Midbrain (tissue), 1 donor: ENCODE measurements around the gene COMMD2.
A peak's percentile ranks its signal among the peaks of the same experiment; 100 is the strongest.

Experiments
- DNase-seq: peaks from one replicate; lab custom pipeline; 2025; lab: John Stamatoyannopoulos, UW

The COMMD2 gene

GRCh38 chr3:149763565-149764195, 11.4 kb upstream of the COMMD2 start:
- DNase-seq = no peak

GRCh38 chr3:149753717-149754116, 1.4 kb upstream of the COMMD2 start:
- no peak for DNase-seq

GRCh38 chr3:149752788-149753136, 473 bp upstream of the COMMD2 start:
- DNase-seq = no peak

GRCh38 chr3:149751551-149751950, 738 bp downstream of the COMMD2 start:
- DNase-seq = no peak

GRCh38 chr3:149744606-149745005, 7.7 kb downstream of the COMMD2 start:
- DNase-seq = no peak

- DNase-seq = no peak
These were observed 8.1 kb downstream of the COMMD2 start for GRCh38 chr3:149744151-149744550.

- no peak for DNase-seq
These were observed 12.9 kb downstream of the COMMD2 start for GRCh38 chr3:149739396-149739795.

- no peak for DNase-seq
These were observed 13.4 kb downstream of the COMMD2 start for GRCh38 chr3:149738876-149739275.

- DNase-seq = no peak
These were observed 15.4 kb downstream of the COMMD2 start for GRCh38 chr3:149736953-149737205.

- DNase-seq = no peak
These were observed 15.9 kb downstream of the COMMD2 start for GRCh38 chr3:149736175-149736952.

- DNase-seq = no peak
These were observed 20.1 kb downstream of the COMMD2 start for GRCh38 chr3:149732234-149732633.

GRCh38 chr3:149727656-149728055, 24.6 kb downstream of the COMMD2 start:
- DNase-seq = no peak

- DNase-seq = no peak
These were observed 25.4 kb downstream of the COMMD2 start for GRCh38 chr3:149726716-149727407.

- DNase-seq = no peak
These were observed 28.5 kb downstream of the COMMD2 start for GRCh38 chr3:149723781-149724180.

- DNase-seq = no peak
These were observed 31.4 kb downstream of the COMMD2 start for GRCh38 chr3:149720918-149721317.

- peak; percentile 77 for DNase-seq
These were observed 34.8 kb downstream of the COMMD2 start for GRCh38 chr3:149717391-149718056.

GRCh38 chr3:149716984-149717383, 35.3 kb downstream of the COMMD2 start:
- no peak for DNase-seq

- no peak for DNase-seq
These were observed 37.0 kb downstream of the COMMD2 start for GRCh38 chr3:149715247-149715646.

GRCh38 chr3:149713730-149714654, 38.3 kb downstream of the COMMD2 start:
- DNase-seq = no peak

GRCh38 chr3:149706905-149707304, 45.4 kb downstream of the COMMD2 start:
- DNase-seq = no peak

GRCh38 chr3:149705416-149705815, 46.9 kb downstream of the COMMD2 start:
- no peak for DNase-seq

- no peak for DNase-seq
These were observed 48.8 kb downstream of the COMMD2 start for GRCh38 chr3:149703466-149703865.
